DOHH2 (cell line): ENCODE measurements around the gene PTPRN2.

Source experiments
- CTCF ChIP-seq: fragments of 200-600 bp; sonication (generic); IDR thresholded peaks from one replicate; pipeline ENCODE4 v1.5.1; 2014; ENCODE audit warnings: antibody characterized with exemption, mild to moderate bottlenecking, low read depth, low read length; ENCODE audit not compliant: poor library complexity, severe bottlenecking
- EZH2phosphoT487 ChIP-seq: fragments of 200-600 bp; sonication (generic); IDR thresholded peaks from 2 replicates; pipeline ENCODE4 v1.6.1; 2017; ENCODE audit warnings: borderline replicate concordance, mild to moderate bottlenecking, antibody characterized with exemption, low read length, moderate library complexity, mixed read lengths

DNA sequence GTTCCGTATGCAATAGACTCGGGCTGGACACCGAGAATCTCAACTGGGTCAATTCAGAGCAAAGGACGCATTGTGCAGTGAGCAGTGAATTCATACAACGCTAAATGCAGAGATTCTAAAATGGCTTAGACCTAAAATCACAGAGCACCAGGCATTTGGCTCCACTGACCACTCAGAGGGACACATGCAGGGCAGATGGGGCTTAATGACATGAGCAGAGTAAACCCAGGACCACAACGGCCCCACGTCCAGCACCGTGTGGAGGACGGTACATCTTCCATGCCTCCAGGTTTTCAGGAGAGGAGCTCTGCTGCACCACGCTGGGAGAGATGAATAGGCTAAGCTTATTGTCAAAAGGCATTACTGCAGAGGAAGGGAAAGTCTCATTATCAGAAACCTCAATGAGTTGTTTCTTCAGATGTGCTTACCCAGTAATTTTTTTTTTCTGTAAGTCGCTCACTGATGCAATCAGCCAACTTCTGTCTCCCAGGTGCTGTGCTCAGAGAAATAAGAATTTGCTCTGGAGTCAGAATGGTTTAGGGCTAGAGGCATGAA lies 555.0 kb downstream of the PTPRN2 start:
- TF ChIP-seq CTCF: no peak
- no peak for TF ChIP-seq EZH2phosphoT487
